ENCODE measurements around the gene NEURL3. TPM values are rescaled to one million over a fixed set of nuclear protein-coding genes. Genes with fewer than 3 reads are reported as not detected.

Gene NEURL3
- polyA plus RNA-seq, 1 experiment: not detected

- TF ChIP-seq CTCF (IDR thresholded peaks at IDR 0.05; ENCODE audit: low read depth, low read length): no peak
- Histone ChIP-seq H3K9me3 (ENCODE audit: control insufficient read depth, insufficient read depth, low read length) (peaks cover 12% of the 10 kb centered on the region; the same call in 1 of the 2 replicates), H3K27me3 (ENCODE audit: control insufficient read depth, insufficient read depth, low read length) (peaks cover 23% of the 10 kb centered on the region), H3K4me3 (ENCODE audit: low read depth, low read length) (no peak overlapping the region), H3K27ac (ENCODE audit: low read depth, low read length) (no peak overlapping the region)
- CTCF ChIA-PET: interaction anchor here (1.0 to 6.4 kb wide), 3 partner anchors 16 to 520 kb away, joined by 3 to 140 read pairs (median 5); no protein-coding TSS in a partner anchor
- DNase-seq (ENCODE audit: low read depth, low spot score): no peak
- POLR2A ChIA-PET: interaction anchor here (0.6 kb wide), 1 partner anchor 177 kb away, joined by 6 read pairs; the partner anchor contains the start of gene NCAPH
Measured at GRCh38 chr2:96512341-96512740, 7.2 kb upstream of the NEURL3 start.

- no peak overlapping the region for H3K4me3 ChIP-seq (ENCODE audit: low read depth, low read length)
- H3K27ac ChIP-seq (ENCODE audit: low read depth, low read length): no peak overlapping the region
- peaks cover 23% of the 10 kb centered on the region for H3K27me3 ChIP-seq (ENCODE audit: control insufficient read depth, insufficient read depth, low read length)
- ChIA-PET POLR2A (no interaction called here), CTCF (interaction anchor here (0.5 to 6.4 kb wide), 7 partner anchors 16 to 519 kb away, joined by 3 to 140 read pairs (median 4); no protein-coding TSS in a partner anchor)
- H3K9me3 ChIP-seq (ENCODE audit: control insufficient read depth, insufficient read depth, low read length): peaks cover 12% of the 10 kb centered on the region; the same call in 1 of the 2 replicates
- no peak for DNase-seq (ENCODE audit: low read depth, low spot score)
- no peak for TF ChIP-seq CTCF (IDR thresholded peaks at IDR 0.05; ENCODE audit: low read depth, low read length)
Measured at GRCh38 chr2:96511851-96512250, 6.7 kb upstream of the NEURL3 start.

GRCh38 chr2:96510931-96511595, 5.9 kb upstream of the NEURL3 start:
- Histone ChIP-seq H3K27ac (ENCODE audit: low read depth, low read length) (no peak overlapping the region), H3K27me3 (ENCODE audit: control insufficient read depth, insufficient read depth, low read length) (peaks cover 23% of the 10 kb centered on the region), H3K4me3 (ENCODE audit: low read depth, low read length) (no peak overlapping the region), H3K9me3 (ENCODE audit: control insufficient read depth, insufficient read depth, low read length) (peaks cover 10% of the 10 kb centered on the region; the same call in 1 of the 2 replicates)
- no peak for DNase-seq (ENCODE audit: low read depth, low spot score)
- ChIA-PET POLR2A (no interaction called here), CTCF (interaction anchor here (0.7 to 6.4 kb wide), 9 partner anchors 17 to 518 kb away, joined by 3 to 140 read pairs (median 5); partner anchors contain the start of gene ASTL)
- no peak for TF ChIP-seq CTCF (IDR thresholded peaks at IDR 0.05; ENCODE audit: low read depth, low read length)

GRCh38 chr2:96509847-96510230, 4.7 kb upstream of the NEURL3 start:
- peaks cover 10% of the 10 kb centered on the region; the same call in 1 of the 2 replicates for H3K9me3 ChIP-seq (ENCODE audit: control insufficient read depth, insufficient read depth, low read length)
- POLR2A ChIA-PET: no interaction called here
- no peak overlapping the region for H3K27ac ChIP-seq (ENCODE audit: low read depth, low read length)
- no peak for TF ChIP-seq CTCF (IDR thresholded peaks at IDR 0.05; ENCODE audit: low read depth, low read length)
- no peak overlapping the region for H3K4me3 ChIP-seq (ENCODE audit: low read depth, low read length)
- H3K27me3 ChIP-seq (ENCODE audit: control insufficient read depth, insufficient read depth, low read length): peaks cover 23% of the 10 kb centered on the region
- DNase-seq (ENCODE audit: low read depth, low spot score): no peak
- CTCF ChIA-PET: interaction anchor here (0.5 to 6.4 kb wide), 23 partner anchors 9 to 517 kb away, joined by 3 to 140 read pairs (median 5); partner anchors contain the start of gene NCAPH
